Mesendoderm (in vitro differentiated cells): Measurements from ENCODE around the gene SGIP1.
"Not testable (repeated sequence)": the region's sequence is repeated elsewhere in the genome, so short reads cannot be mapped to it uniquely, and the experiment has no call there.

Source experiments
- DNase-seq: peaks from one replicate; pipeline ENCODE4 v3.0.0; 2013
- H2AK5ac ChIP-seq: 2 replicates; pipeline ENCODE4 v1.6.1; 2013; ENCODE audit warnings: low read length, inconsistent platforms
- H2BK120ac ChIP-seq: 2 replicates; pipeline ENCODE4 v1.6.1; 2013; ENCODE audit warnings: low read depth, mild to moderate bottlenecking, low read length, moderate library complexity, mixed read lengths
- H2BK15ac ChIP-seq: replicated peaks from 2 replicates; pipeline ENCODE4 v1.6.1; 2013; ENCODE audit warnings: low read depth, mild to moderate bottlenecking, moderate library complexity
- H2BK5ac ChIP-seq: 2 replicates; pipeline ENCODE4 v1.6.1; 2013; ENCODE audit warnings: low read length, inconsistent platforms
- H3K18ac ChIP-seq: 2 replicates; pipeline ENCODE4 v1.6.1; 2013; ENCODE audit warnings: mild to moderate bottlenecking, low read length, mixed read lengths
- H3K23ac ChIP-seq: one replicate; pipeline ENCODE4 v1.6.1; 2013; ENCODE audit warnings: low read length
- H3K27ac ChIP-seq: 2 replicates; pipeline ENCODE4 v1.5.1; 2013; ENCODE audit warnings: low read depth, mild to moderate bottlenecking, inconsistent platforms, low read length, moderate library complexity
- H3K27me3 ChIP-seq: 2 replicates; pipeline ENCODE4 v1.6.1; 2013; ENCODE audit warnings: low read length, control low read depth, mild to moderate bottlenecking, inconsistent platforms; ENCODE audit not compliant: insufficient read depth, poor library complexity
- H3K36me3 ChIP-seq: 2 replicates; pipeline ENCODE4 v1.6.1; 2013; ENCODE audit warnings: low read length, inconsistent platforms; ENCODE audit not compliant: control insufficient read depth, insufficient read depth
- H3K4ac ChIP-seq: one replicate; pipeline ENCODE4 v1.6.1; 2013; ENCODE audit warnings: low read depth, mild to moderate bottlenecking, low read length, moderate library complexity
- H3K4me1 ChIP-seq: 2 replicates; pipeline ENCODE4 v1.6.1; 2013; ENCODE audit warnings: low read depth, low read length, inconsistent platforms; ENCODE audit not compliant: control insufficient read depth
- H3K4me2 ChIP-seq: 2 replicates; pipeline ENCODE4 v1.6.1; 2013; ENCODE audit warnings: low read length
- H3K4me3 ChIP-seq: 2 replicates; pipeline ENCODE4 v1.5.1; 2013; ENCODE audit warnings: mild to moderate bottlenecking, low read length
- H3K56ac ChIP-seq: one replicate; pipeline ENCODE4 v1.6.1; 2013; ENCODE audit warnings: low read length
- H3K79me1 ChIP-seq: 2 replicates; pipeline ENCODE4 v1.6.1; 2013; ENCODE audit warnings: low read length, inconsistent platforms
- H3K79me2 ChIP-seq: 2 replicates; pipeline ENCODE4 v1.6.1; 2013; ENCODE audit warnings: mild to moderate bottlenecking, low read length; ENCODE audit not compliant: control insufficient read depth, insufficient read depth
- H3K9ac ChIP-seq: 2 replicates; pipeline ENCODE4 v1.6.1; 2013; ENCODE audit warnings: low read length, inconsistent platforms
- H4K5ac ChIP-seq: one replicate; pipeline ENCODE4 v1.6.1; 2013; ENCODE audit warnings: low read length
- H4K8ac ChIP-seq: one replicate; pipeline ENCODE4 v1.6.1; 2013; ENCODE audit warnings: low read depth, mild to moderate bottlenecking, control low read depth, low read length, moderate library complexity
- WGBS: extraction: QIAGEN DNeasy Blood & Tissue Kit; methylation state at CpG from one replicate; pipeline ENCODE4 v1.1.7; 2013; ENCODE audit warnings: low lambda C conversion rate, missing lambda C conversion rate; ENCODE audit not compliant: insufficient coverage; ENCODE audit errors: extremely low coverage; 5-methylcytosine and 5-hydroxymethylcytosine counted together

The SGIP1 gene

DNA sequence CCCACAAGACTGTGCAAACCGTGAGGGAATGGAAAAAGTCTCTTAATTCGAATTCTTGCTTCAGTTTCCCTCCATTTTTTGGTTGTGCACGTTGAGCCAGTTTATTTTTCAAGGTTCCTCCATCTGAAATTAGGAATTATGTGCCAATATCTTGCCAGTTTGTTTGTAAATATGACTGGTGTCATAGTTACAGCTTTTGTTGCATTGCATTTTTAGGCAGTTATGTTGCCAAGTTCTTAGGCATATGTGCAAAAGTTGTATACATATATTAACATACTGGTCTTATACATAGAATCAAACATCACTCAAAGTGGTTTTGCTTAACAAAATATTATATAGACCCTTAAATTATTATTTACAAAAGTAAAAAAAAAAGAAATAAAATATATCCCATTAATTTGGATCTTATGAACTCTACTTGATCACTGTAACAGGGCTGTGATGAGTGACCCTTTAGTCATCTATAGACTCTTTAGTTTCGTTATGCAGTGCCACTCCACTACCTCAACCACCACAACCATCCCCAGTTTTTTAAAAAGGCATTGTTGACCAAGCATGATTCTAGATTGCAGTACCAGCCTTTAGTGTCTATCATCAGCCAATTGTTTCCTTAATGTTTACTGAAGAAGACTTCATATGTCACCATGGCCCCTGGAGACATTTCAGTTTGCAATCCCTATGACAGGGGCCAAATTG lies 197.4 kb downstream of the SGIP1 start:
- Histone ChIP-seq H3K18ac (no peak overlapping the region), H4K5ac (no peak overlapping the region), H3K9ac (no peak overlapping the region), H3K56ac (no peak overlapping the region), H2BK15ac (no peak overlapping the region), H3K27me3 (no peaks in the 10 kb centered on the region), H3K23ac (no peak overlapping the region), H3K79me2 (no peaks in the 10 kb centered on the region), H3K27ac (no peak overlapping the region), H2BK120ac (no peak overlapping the region), H3K4me2 (no peak overlapping the region), H2AK5ac (no peak overlapping the region), H3K4me1 (no peaks in the 10 kb centered on the region), H3K36me3 (no peaks in the 10 kb centered on the region), H2BK5ac (no peak overlapping the region), H4K8ac (no peak overlapping the region), H3K4ac (no peak overlapping the region), H3K79me1 (no peaks in the 10 kb centered on the region), H3K4me3 (no peak overlapping the region)
- no peak for DNase-seq
- WGBS = no CpG with 5 or more reads among the region's 4 CpGs

DNA sequence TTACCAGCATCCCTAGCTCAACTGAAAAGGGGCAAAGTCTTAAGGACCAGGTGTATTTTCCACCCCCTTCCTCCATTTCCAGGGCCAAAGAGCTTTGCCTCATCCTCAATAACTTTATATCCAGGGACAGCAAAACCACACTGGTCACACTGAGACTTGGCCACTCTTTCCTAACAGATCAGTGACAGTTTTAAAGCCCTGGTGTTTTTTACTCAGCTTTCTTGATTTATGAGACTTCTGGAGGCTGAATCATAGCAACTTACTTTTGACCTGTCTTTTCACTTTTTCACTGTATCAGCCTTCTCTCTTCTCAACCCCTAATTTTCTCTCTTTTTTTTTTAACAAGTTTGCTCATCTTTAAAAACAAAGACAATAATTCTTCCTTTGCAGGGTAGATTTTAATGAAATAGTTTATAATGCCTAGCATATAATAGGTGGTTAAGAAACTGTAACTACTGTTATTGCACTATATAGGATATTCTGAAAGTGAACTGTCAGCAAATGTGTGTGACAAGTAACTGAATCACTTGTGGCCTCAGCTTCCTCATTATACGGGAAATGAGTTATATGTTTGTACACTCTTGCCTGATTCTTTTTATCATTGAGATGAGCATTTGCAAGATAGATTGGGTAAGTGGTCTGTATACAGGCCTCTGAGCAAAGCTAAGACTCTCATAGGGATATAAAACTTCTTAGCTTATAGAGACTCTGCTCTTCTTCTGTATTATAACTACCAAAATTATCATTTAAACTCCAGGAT lies 198.6 kb downstream of the SGIP1 start:
- Histone ChIP-seq H3K79me1 (no peaks in the 10 kb centered on the region), H3K79me2 (no peaks in the 10 kb centered on the region), H3K18ac (no peak overlapping the region), H4K5ac (no peak overlapping the region), H3K4me2 (no peak overlapping the region), H4K8ac (no peak overlapping the region), H3K4ac (no peak overlapping the region), H2AK5ac (no peak overlapping the region), H2BK120ac (no peak overlapping the region), H3K4me1 (no peaks in the 10 kb centered on the region), H3K36me3 (no peaks in the 10 kb centered on the region), H2BK5ac (no peak overlapping the region), H3K4me3 (no peak overlapping the region), H3K56ac (no peak overlapping the region), H3K23ac (no peak overlapping the region), H3K27me3 (no peaks in the 10 kb centered on the region), H3K27ac (no peak overlapping the region), H3K9ac (no peak overlapping the region), H2BK15ac (no peak overlapping the region)
- DNase-seq = no peak
- WGBS = no CpG with 5 or more reads among the region's 1 CpG

- Histone ChIP-seq H3K9ac (no peak overlapping the region), H3K18ac (no peak overlapping the region), H2AK5ac (no peak overlapping the region), H2BK5ac (no peak overlapping the region), H3K4me2 (no peak overlapping the region), H3K4ac (no peak overlapping the region), H3K27me3 (no peaks in the 10 kb centered on the region), H4K5ac (no peak overlapping the region), H2BK120ac (no peak overlapping the region), H3K79me2 (no peaks in the 10 kb centered on the region), H3K36me3 (no peaks in the 10 kb centered on the region), H3K4me1 (no peaks in the 10 kb centered on the region), H3K79me1 (no peaks in the 10 kb centered on the region), H2BK15ac (no peak overlapping the region), H3K27ac (no peak overlapping the region), H3K23ac (no peak overlapping the region), H3K56ac (no peak overlapping the region), H3K4me3 (no peak overlapping the region), H4K8ac (no peak overlapping the region)
- WGBS = no CpG with 5 or more reads among the region's 7 CpGs
- no peak for DNase-seq
Measured at GRCh38 chr1:66733348-66734017, 199.5 kb downstream of the SGIP1 start.

GRCh38 chr1:66734531-66734930 lies 200.6 kb downstream of the SGIP1 start:
- DNase-seq = not testable (repeated sequence)

DNA sequence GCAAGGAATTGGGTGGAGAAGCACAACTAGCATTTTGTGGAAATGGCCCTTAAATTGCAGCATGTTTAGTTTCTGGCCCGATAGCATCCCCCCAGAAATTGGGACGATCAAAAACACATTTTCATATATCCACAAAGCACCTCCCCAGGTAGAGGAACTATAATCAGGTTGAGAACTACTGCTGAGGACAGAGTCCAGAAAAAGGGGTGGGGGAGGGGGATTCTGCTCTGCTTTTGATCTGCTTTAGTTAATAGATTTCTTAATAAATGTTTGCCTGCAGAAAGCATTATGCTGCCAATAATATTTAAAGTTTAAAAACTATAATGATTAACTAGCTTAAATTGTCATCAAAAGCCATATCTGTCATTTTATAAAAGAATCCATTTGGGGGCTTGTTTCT lies 203.9 kb downstream of the SGIP1 start:
- no peak overlapping the region for H2AK5ac ChIP-seq
- DNase-seq = no peak
- no peak overlapping the region for H2BK15ac ChIP-seq
- H4K8ac ChIP-seq = no peak overlapping the region
- H3K36me3 ChIP-seq = no peaks in the 10 kb centered on the region
- no peak overlapping the region for H4K5ac ChIP-seq
- H3K27ac ChIP-seq = no peak overlapping the region
- no peaks in the 10 kb centered on the region for H3K79me1 ChIP-seq
- H2BK5ac ChIP-seq = no peak overlapping the region
- H3K79me2 ChIP-seq = no peaks in the 10 kb centered on the region
- H3K4me2 ChIP-seq = no peak overlapping the region
- peaks cover 2% of the 10 kb centered on the region for H3K4me1 ChIP-seq
- no peak overlapping the region for H3K56ac ChIP-seq
- H3K27me3 ChIP-seq = no peaks in the 10 kb centered on the region
- H2BK120ac ChIP-seq = no peak overlapping the region
- no peak overlapping the region for H3K4me3 ChIP-seq
- no peak overlapping the region for H3K4ac ChIP-seq
- no peak overlapping the region for H3K9ac ChIP-seq
- no peak overlapping the region for H3K18ac ChIP-seq
- H3K23ac ChIP-seq = no peak overlapping the region
- no CpG with 5 or more reads among the region's 2 CpGs for WGBS

More at GRCh38 chr1:66734531-66734930, 200.6 kb downstream of the SGIP1 start:
- not testable (repeated sequence) for H4K8ac ChIP-seq, H3K56ac ChIP-seq, H4K5ac ChIP-seq, H3K9ac ChIP-seq, H3K4me1 ChIP-seq, H3K4me2 ChIP-seq, H2BK120ac ChIP-seq, H2BK5ac ChIP-seq, H2AK5ac ChIP-seq, H3K27ac ChIP-seq, H3K36me3 ChIP-seq, H2BK15ac ChIP-seq, H3K79me2 ChIP-seq, H3K27me3 ChIP-seq, H3K23ac ChIP-seq, H3K18ac ChIP-seq, H3K4me3 ChIP-seq, H3K79me1 ChIP-seq, H3K4ac ChIP-seq
- no CpG with 5 or more reads among the region's 6 CpGs for WGBS
